HL-60 (cell line): Measurements from ENCODE around the gene NANOS1.

Experiments used
- DNase-seq, 2 experiments: peaks; one replicate each; pipeline ENCODE4 v3.0.0-alpha.2; 2010 to 2020; ENCODE audit warnings: low read depth in 1 of 2, low spot score in 1 of 2
- H3K27ac ChIP-seq: fragments of 250-450 bp; sonication (Bioruptor Pico); replicated peaks from 2 replicates; pipeline ENCODE4 v1.5.1; 2020; ENCODE audit warnings: mild to moderate bottlenecking, moderate library complexity
- H3K27me3 ChIP-seq: fragments of 250-450 bp; sonication (Bioruptor Pico); 2 replicates; pipeline ENCODE4 v1.5.1; 2021; ENCODE audit warnings: mild to moderate bottlenecking, moderate library complexity; ENCODE audit not compliant: insufficient read depth, poor library complexity, severe bottlenecking
- H3K4me3 ChIP-seq: replicated peaks from 2 replicates; pipeline ENCODE4 v1.5.1; 2011; ENCODE audit warnings: mild to moderate bottlenecking, control low read depth, low read length; ENCODE audit not compliant: insufficient read depth
- GABPA ChIP-seq: IDR thresholded peaks from 2 replicates; pipeline ENCODE4 v1.6.1; 2012; ENCODE audit warnings: low read depth
- POLR2AphosphoS5 ChIP-seq: IDR thresholded peaks from 2 replicates; pipeline ENCODE4 v1.6.1; 2012; ENCODE audit warnings: low read depth
- SPI1 ChIP-seq: IDR thresholded peaks from 2 replicates; pipeline ENCODE4 v1.6.1; 2012; ENCODE audit warnings: low read depth, mild to moderate bottlenecking, borderline replicate concordance
- TF ChIP-seq, protein P1 (sequence below): IDR thresholded peaks from 2 replicates; pipeline ENCODE4 v1.6.1; 2012; ENCODE audit warnings: low read depth; ENCODE audit not compliant: insufficient replicate concordance
- TF ChIP-seq, protein P2 (sequence below): IDR thresholded peaks from one replicate; pipeline ENCODE4 v1.5.1; 2011; ENCODE audit warnings: low read length, control low read depth, inconsistent platforms; ENCODE audit not compliant: insufficient read depth

Gene NANOS1

DNA sequence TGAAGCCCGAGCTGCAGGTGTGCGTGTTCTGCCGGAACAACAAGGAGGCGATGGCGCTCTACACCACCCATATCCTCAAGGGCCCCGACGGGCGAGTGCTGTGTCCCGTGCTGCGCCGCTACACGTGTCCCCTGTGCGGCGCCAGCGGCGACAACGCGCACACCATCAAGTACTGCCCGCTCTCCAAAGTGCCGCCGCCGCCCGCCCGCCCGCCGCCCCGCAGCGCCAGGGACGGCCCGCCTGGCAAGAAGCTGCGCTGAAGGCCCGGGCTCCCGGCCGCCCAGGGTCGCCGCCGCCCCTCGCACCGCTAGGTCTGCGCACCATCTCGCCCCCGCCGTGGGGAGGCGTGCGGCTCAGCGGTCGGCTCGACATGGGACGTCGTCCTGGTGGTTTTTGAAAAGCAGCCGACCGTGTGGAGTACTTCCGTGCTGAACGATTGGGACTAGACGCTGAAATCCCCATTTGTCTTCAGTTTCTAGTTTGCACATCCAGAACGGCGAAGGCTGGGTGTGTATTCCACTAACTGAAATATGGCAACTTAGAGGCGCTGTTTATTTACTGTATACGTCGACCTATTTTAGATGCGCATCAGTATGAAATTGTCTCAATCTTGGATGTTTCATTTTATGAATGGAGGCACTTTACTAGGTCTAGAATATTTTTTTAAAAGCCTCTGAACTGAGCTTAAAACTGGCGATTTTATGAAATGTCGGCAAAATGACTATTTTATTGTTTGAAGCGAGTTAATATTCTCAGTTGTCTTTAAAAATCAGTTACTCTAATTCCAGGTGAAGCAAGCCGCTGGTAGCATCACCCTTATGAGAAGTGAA is 1.1 kb downstream of the NANOS1 start:
- DNase-seq = peak; percentile 42 to 74
- TF ChIP-seq SPI1 (no peak), POLR2AphosphoS5 (peak; percentile 53)
- Histone ChIP-seq H3K27ac (no peak overlapping the region; the same call in 1 of the 2 replicates), H3K27me3 (no peaks in the 10 kb centered on the region), H3K4me3 (peak overlapping the region; percentile 24)

DNA sequence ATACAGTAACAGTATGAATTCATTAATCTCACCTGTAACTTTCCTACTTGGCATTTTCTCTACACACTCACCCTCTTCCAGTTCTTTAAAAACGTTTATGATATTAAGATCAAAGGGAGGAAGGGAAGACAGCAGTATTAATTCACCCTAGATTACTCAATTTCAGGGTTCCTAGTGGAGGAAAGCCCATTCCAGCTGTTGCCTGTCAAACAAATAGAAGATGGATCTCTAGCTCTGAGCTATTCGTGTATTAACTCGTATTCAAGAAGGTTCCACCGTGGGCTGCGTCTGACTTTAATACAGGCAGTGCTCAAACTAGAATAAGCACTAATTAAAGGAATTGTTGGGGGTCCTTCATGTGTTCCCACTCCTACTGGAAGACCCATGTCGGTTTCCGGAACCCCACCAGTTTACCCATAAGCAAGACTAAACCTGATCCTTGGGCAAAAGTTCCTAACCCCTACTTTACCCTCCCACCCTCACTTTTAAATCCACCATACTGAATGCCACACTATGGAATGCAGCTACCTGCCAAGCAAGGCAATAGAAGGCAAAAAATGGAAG is 2.1 kb downstream of the NANOS1 start:
- H3K4me3 ChIP-seq = no peak overlapping the region
- H3K27me3 ChIP-seq = no peaks in the 10 kb centered on the region
- no peak for DNase-seq
- TF ChIP-seq GABPA (no peak), SPI1 (no peak)
- H3K27ac ChIP-seq = no peak overlapping the region

DNA sequence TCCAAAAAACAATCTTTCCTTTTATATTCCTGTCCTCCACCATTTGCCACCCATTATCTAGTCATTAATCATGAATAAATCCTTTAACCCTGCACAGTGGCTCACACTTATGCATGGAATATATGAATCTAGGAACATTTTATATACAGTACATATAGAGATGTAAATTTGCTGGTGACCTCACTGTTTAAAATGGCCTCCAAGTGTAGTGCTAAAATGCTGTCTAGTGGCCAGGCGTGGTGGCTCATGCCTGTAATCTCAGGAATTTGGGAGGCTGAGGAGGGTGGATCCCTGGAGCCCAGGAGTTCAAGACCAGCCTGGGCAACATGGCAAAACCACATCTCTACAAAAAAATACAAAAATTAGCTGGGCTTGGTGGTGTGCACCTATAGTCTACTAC is 9.6 kb downstream of the NANOS1 start:
- Histone ChIP-seq H3K27ac (no peak overlapping the region), H3K27me3 (no peaks in the 10 kb centered on the region), H3K4me3 (no peak overlapping the region)
- DNase-seq = no peak
- no peak for TF ChIP-seq SPI1
- TF ChIP-seq GABPA = no peak
- TF ChIP-seq, protein P1, sequence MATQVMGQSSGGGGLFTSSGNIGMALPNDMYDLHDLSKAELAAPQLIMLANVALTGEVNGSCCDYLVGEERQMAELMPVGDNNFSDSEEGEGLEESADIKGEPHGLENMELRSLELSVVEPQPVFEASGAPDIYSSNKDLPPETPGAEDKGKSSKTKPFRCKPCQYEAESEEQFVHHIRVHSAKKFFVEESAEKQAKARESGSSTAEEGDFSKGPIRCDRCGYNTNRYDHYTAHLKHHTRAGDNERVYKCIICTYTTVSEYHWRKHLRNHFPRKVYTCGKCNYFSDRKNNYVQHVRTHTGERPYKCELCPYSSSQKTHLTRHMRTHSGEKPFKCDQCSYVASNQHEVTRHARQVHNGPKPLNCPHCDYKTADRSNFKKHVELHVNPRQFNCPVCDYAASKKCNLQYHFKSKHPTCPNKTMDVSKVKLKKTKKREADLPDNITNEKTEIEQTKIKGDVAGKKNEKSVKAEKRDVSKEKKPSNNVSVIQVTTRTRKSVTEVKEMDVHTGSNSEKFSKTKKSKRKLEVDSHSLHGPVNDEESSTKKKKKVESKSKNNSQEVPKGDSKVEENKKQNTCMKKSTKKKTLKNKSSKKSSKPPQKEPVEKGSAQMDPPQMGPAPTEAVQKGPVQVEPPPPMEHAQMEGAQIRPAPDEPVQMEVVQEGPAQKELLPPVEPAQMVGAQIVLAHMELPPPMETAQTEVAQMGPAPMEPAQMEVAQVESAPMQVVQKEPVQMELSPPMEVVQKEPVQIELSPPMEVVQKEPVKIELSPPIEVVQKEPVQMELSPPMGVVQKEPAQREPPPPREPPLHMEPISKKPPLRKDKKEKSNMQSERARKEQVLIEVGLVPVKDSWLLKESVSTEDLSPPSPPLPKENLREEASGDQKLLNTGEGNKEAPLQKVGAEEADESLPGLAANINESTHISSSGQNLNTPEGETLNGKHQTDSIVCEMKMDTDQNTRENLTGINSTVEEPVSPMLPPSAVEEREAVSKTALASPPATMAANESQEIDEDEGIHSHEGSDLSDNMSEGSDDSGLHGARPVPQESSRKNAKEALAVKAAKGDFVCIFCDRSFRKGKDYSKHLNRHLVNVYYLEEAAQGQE = no peak
- TF ChIP-seq POLR2AphosphoS5 = no peak
- TF ChIP-seq, protein P2, sequence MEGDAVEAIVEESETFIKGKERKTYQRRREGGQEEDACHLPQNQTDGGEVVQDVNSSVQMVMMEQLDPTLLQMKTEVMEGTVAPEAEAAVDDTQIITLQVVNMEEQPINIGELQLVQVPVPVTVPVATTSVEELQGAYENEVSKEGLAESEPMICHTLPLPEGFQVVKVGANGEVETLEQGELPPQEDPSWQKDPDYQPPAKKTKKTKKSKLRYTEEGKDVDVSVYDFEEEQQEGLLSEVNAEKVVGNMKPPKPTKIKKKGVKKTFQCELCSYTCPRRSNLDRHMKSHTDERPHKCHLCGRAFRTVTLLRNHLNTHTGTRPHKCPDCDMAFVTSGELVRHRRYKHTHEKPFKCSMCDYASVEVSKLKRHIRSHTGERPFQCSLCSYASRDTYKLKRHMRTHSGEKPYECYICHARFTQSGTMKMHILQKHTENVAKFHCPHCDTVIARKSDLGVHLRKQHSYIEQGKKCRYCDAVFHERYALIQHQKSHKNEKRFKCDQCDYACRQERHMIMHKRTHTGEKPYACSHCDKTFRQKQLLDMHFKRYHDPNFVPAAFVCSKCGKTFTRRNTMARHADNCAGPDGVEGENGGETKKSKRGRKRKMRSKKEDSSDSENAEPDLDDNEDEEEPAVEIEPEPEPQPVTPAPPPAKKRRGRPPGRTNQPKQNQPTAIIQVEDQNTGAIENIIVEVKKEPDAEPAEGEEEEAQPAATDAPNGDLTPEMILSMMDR = no peak

DNA sequence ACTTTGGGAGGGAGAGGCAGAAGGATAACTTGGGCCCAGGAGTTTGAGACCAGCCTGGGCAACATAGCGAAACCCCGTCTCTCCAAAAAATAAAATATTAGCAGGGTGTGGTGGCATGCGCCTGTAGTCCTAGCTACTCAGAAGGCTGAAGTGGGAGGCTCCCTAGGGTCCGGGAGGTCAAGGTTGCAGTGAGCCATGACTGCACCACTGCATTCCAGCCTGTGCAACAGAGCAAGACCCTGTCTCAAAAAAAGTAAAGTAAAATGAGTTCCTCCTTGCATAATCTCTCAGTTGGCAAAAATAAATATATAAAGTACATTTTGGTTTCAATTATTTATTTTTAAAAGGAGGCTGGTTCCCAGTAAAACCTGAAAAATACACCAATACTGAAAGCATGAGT is 11.8 kb downstream of the NANOS1 start:
- no peak overlapping the region for H3K4me3 ChIP-seq
- H3K27me3 ChIP-seq = no peaks in the 10 kb centered on the region
- no peak overlapping the region for H3K27ac ChIP-seq
- TF ChIP-seq SPI1 = no peak
- TF ChIP-seq, protein P2 = no peak
- TF ChIP-seq, protein P1 = no peak
- TF ChIP-seq GABPA = no peak
- TF ChIP-seq POLR2AphosphoS5 = no peak
- no peak for DNase-seq
